Ectodermal cell (in vitro differentiated cells): Measurements from ENCODE around the gene UPF1.

Experiments used
- H3K27ac ChIP-seq: 2 replicates; pipeline ENCODE4 v1.7.0; 2013; ENCODE audit warnings: mild to moderate bottlenecking, low read depth, low read length; ENCODE audit not compliant: insufficient read depth, poor library complexity, severe bottlenecking
- H3K27me3 ChIP-seq: 2 replicates; pipeline ENCODE4 v1.7.0; 2013; ENCODE audit warnings: mild to moderate bottlenecking, low read length; ENCODE audit not compliant: insufficient read depth, control insufficient read depth, poor library complexity, severe bottlenecking
- H3K36me3 ChIP-seq: one replicate; pipeline ENCODE4 v1.7.0; 2013; ENCODE audit warnings: low read length; ENCODE audit not compliant: control insufficient read depth, insufficient read depth
- H3K4me1 ChIP-seq: one replicate; pipeline ENCODE4 v1.7.0; 2013; ENCODE audit warnings: low read length; ENCODE audit not compliant: control insufficient read depth, insufficient read depth
- H3K4me3 ChIP-seq: 2 replicates; pipeline ENCODE4 v1.7.0; 2013; ENCODE audit warnings: low read depth, low read length, control low read depth; ENCODE audit not compliant: insufficient read depth
- H3K9me3 ChIP-seq: 2 replicates; pipeline ENCODE4 v1.7.0; 2013; ENCODE audit warnings: mild to moderate bottlenecking, low read length, moderate library complexity; ENCODE audit not compliant: control insufficient read depth
- WGBS, 2 experiments: methylation state at CpG; one replicate each; pipeline ENCODE4 v1.1.7; 2013; ENCODE audit warnings: missing lambda C conversion rate in 2 of 2; 5-methylcytosine and 5-hydroxymethylcytosine counted together

Gene UPF1

DNA sequence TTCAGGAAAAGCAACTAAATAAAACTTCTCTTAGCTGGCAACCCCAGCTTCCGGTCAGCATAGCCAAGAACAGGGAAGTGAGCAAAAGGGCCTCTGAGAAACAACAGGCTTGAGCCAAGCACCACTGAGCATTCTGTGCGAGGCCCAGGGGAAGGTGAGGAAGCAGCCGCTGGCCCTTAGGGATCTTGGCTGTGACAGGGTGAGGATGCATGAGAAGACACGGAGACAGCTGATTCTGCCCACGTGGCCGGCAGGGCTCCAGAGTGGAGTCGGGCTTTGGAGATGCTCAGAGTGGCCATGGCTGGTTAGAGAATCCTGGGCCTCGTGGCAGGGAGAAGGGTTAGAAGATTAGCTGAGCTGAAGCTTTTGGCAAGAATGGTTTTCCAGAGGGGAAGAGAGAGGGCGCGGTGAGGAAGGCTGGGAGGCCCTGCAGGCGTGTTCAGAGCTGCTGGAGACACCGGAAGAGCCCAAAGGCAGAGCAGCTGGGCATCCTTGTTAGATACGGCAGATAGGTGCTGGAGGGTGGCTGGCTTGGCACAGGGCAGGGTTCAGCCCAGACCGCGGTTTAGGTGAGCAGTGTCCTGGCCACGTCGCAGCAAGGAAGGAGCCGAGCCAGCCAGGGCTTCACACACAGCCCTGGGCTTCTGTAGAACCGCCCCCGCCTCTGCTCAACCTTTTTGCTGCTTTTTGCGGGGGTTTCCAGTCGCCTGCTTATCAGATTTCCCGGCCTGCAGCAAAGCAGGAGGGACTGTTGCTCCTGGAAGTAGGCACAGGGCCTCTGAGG is 17.3 kb downstream of the UPF1 start:
- Histone ChIP-seq H3K36me3 (peaks cover 46% of the 10 kb centered on the region), H3K27me3 (no peaks in the 10 kb centered on the region), H3K9me3 (no peaks in the 10 kb centered on the region), H3K4me3 (no peak overlapping the region), H3K27ac (no peak overlapping the region), H3K4me1 (no peaks in the 10 kb centered on the region)
- WGBS, 2 experiments: 95 to 96% methylated on average over 23 of the region's 23 CpGs

DNA sequence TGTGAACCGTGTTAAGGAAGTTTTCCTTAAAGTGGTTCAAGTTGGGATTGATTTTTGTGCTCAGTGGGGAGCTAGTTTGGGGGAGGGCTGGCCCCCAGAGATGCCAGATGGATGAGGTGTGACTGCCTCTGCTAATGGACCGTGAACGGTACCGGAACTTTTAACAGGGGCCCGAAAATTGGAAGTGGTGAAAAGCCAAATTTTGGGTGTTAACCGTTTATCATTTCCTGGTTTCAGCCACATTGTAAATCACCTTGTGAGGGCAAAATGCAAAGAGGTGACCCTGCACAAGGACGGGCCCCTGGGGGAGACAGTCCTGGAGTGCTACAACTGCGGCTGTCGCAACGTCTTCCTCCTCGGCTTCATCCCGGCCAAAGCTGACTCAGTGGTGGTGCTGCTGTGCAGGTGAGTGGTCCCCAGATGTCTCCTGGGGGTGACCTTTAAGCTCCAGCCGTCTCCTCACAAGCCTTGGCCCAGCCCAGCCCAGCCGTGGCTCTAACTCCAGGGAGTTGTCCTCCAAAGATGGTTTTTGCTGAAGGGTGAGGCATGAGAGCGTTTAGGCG is 18.2 kb downstream of the UPF1 start:
- Histone ChIP-seq H3K9me3 (no peaks in the 10 kb centered on the region), H3K27ac (no peak overlapping the region), H3K4me3 (no peak overlapping the region), H3K36me3 (peaks cover 51% of the 10 kb centered on the region), H3K4me1 (no peaks in the 10 kb centered on the region), H3K27me3 (no peaks in the 10 kb centered on the region)
- WGBS, 2 experiments: 95% methylated on average over 16 of the region's 16 CpGs

DNA sequence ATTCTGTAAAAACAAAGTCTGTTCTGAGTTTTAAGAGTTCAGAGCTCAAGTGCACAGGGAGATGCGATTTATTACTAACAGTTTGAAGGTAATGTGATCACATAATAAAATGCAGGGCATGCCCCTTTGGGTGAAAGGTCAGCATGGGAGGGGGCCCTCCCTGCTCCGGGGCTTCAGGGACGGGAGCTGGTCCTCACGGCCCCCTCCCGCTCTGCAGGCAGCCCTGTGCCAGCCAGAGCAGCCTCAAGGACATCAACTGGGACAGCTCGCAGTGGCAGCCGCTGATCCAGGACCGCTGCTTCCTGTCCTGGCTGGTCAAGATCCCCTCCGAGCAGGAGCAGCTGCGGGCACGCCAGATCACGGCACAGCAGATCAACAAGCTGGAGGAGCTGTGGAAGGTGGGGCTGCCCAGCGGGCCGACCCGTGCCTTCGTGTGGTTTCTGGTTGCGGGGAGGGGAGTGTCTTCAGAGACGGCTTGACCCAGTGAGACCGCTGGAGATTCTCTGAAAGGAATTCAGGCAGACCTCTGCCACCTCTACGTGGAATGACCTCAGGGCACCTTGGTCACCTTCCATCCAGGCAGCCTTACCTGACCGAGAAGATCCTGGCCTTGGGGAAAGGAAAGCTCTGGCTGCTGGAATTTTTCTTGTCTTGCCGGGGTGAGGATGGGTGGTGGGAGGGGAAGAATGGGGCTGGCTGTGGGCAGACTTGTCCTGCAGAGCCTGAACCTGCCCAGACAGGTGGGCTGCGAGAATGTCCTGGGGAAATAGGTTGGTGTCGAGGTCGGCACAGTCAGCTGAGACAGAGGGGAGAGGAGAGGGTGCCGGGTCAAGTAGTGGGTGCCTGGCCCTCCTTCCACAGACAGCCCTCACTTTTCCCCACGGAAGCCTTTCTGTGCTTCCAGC is 19.0 kb downstream of the UPF1 start:
- H3K27ac ChIP-seq: no peak overlapping the region
- no peak overlapping the region for H3K4me3 ChIP-seq
- peaks cover 54% of the 10 kb centered on the region for H3K36me3 ChIP-seq
- H3K27me3 ChIP-seq: no peaks in the 10 kb centered on the region
- H3K9me3 ChIP-seq: no peaks in the 10 kb centered on the region
- 94 to 96% methylated on average over 26 to 27 of the region's 27 CpGs for WGBS, 2 experiments
- H3K4me1 ChIP-seq: no peaks in the 10 kb centered on the region

DNA sequence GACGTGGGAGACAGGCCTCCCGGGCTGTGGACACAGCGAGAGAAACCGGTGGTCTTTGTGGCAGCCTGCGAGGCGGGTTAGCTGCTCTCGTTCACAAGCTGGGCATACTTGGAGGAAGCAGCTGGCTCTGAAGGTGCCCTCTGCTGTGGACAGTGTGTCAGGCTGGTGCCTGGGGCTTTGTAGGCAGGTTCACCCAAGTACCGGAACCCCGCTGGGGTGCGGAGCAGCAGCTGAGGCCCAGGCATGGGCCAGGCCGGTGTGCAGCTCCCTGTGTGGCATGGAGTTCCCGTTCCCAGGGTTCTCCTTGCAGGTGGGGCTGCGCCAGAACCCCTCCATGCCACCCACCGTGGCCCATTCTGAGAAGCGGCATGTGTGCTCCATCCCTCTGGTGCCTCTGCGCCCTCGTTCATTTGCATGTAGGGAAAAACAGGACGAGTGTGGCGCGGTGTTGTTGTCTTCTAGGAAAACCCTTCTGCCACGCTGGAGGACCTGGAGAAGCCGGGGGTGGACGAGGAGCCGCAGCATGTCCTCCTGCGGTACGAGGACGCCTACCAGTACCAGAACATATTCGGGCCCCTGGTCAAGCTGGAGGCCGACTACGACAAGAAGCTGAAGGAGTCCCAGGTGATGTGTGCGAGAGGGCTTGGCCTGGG is 20.0 kb downstream of the UPF1 start:
- no peak overlapping the region for H3K27ac ChIP-seq
- no peaks in the 10 kb centered on the region for H3K4me1 ChIP-seq
- H3K36me3 ChIP-seq: peaks cover 58% of the 10 kb centered on the region
- no peaks in the 10 kb centered on the region for H3K27me3 ChIP-seq
- H3K9me3 ChIP-seq: no peaks in the 10 kb centered on the region
- WGBS, 2 experiments: 95 to 97% methylated on average over 31 of the region's 31 CpGs
- H3K4me3 ChIP-seq: no peak overlapping the region

DNA sequence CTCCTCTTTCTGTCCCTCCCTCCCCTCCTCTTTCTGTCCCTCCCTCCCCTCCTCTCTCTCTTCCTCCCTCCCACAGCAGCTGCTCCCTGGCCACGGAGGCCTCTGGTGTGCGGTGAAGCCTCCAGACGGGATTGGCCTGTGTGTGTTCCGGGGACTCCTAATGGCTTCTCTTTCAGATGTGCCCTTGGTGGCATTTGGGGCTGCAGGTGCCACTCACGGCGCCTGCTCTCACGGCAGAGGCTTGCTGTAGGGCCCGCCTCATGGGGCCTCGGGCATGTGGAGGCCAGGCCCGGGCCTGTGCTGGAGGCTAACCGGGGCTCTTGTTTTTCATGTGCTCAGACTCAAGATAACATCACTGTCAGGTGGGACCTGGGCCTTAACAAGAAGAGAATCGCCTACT is 20.9 kb downstream of the UPF1 start:
- no peak overlapping the region for H3K27ac ChIP-seq
- peaks cover 67% of the 10 kb centered on the region for H3K36me3 ChIP-seq
- 94 to 95% methylated on average over 12 of the region's 12 CpGs for WGBS, 2 experiments
- H3K4me1 ChIP-seq: no peaks in the 10 kb centered on the region
- H3K27me3 ChIP-seq: no peaks in the 10 kb centered on the region
- H3K9me3 ChIP-seq: no peaks in the 10 kb centered on the region
- no peak overlapping the region for H3K4me3 ChIP-seq

DNA sequence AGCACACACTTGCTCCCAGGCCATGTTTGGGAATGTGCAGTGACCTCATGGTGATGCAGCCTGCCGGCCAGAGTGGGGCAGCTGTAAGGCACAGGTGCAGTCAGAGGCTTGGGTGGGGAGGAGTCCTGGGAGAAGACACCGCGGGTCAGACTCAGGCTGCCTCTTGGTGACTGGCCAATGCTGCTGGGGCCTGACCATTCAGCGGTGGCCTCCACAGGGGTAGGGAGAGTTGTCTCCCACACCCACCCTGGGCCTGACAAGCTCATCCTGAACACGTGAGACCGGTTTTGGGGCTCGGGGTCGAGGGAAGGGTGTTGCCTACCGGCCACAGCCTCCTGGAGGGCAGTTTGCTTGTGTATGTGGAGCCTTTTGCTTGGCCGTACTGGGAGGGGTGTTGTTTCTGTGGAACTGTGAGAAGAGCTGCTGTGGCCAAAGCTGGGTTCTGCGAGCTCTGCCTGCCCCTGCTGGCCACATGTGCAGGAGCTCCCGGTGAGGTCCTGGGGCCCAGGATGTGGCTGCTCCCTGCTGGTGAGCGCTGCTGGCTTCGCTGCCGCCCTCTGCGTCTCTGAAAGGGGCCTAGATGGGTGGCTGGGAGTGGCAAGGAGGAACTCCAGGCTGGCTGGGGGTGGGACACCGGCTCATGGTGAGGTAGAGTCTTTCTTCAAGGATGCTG is 22.1 kb downstream of the UPF1 start:
- Histone ChIP-seq H3K36me3 (peaks cover 69% of the 10 kb centered on the region), H3K27me3 (no peaks in the 10 kb centered on the region), H3K9me3 (no peaks in the 10 kb centered on the region), H3K27ac (no peak overlapping the region), H3K4me3 (no peak overlapping the region), H3K4me1 (no peaks in the 10 kb centered on the region)
- 92 to 94% methylated on average over 17 of the region's 17 CpGs for WGBS, 2 experiments

DNA sequence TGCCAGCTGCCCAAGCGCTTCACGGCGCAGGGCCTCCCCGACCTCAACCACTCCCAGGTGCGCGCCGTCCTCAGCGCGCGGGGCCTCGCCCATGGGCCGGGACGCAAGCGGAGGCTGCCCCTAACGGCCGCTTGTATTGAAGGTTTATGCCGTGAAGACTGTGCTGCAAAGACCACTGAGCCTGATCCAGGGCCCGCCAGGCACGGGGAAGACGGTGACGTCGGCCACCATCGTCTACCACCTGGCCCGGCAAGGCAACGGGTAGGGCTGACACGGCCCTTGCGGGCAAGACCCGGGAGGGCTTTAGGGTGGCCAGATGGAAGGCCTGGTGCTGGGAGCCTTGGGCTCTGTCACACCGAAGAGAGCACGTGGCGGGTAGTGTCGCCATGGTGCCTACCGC is 23.2 kb downstream of the UPF1 start:
- 97 to 98% methylated on average over 33 of the region's 33 CpGs for WGBS, 2 experiments
- Histone ChIP-seq H3K9me3 (no peaks in the 10 kb centered on the region), H3K36me3 (peaks cover 72% of the 10 kb centered on the region), H3K27ac (no peak overlapping the region), H3K27me3 (no peaks in the 10 kb centered on the region), H3K4me3 (no peak overlapping the region), H3K4me1 (no peaks in the 10 kb centered on the region)

DNA sequence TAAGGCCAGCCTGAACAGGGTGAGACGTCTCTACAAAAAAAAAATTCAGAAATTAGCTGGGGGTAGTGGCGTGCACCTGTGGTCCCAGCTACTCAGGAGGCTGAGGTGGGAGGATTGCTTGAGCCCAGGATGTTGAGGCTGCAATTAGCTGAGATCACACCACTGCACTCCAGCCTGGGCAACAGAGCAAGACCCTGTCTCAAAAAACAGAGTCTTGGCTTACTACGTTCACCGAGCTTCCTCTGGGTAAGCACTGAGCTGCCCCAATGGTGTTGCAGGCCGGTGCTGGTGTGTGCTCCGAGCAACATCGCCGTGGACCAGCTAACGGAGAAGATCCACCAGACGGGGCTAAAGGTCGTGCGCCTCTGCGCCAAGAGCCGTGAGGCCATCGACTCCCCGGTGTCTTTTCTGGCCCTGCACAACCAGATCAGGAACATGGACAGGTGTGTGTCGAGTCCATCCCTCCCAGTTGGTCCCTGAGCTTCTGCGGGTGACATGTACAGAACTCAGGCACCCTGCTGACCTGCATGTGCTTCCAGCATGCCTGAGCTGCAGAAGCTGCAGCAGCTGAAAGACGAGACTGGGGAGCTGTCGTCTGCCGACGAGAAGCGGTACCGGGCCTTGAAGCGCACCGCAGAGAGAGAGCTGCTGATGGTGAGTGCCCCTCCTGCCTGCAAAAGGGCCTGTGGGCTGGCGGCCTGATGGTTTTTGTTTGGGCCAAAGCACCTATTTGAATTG is 24.1 kb downstream of the UPF1 start:
- Histone ChIP-seq H3K27ac (no peak overlapping the region), H3K36me3 (peaks cover 74% of the 10 kb centered on the region)

DNA sequence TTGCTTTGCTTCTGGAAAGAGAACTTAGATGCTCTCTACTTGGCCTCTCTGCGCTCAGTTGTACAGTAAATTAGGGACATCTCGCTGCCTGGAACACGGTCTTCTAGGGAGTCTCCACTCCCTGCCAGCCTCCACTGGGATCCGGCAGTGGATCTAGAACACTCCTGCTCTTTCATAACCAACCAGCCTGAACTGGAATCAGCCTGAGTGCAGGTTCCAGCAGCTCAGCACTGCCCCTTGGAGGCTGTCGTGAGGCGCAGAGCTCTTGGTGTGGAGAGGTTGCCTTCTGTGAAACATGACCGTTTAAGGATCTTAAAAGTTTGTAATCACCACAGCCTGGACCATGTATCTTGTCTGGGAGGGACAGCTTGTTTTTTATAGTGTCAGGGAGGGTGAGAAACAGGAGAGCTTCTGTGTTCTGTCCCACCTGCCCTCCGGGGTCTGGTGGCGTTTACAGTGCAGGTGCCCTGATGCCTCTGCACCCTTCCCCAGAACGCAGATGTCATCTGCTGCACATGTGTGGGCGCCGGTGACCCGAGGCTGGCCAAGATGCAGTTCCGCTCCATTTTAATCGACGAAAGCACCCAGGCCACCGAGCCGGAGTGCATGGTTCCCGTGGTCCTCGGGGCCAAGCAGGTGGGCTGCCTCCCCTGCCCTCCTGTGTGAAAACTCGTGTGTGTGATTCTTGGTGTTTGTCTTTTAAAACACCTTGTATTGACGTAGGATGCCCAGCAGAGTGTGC is 24.8 kb downstream of the UPF1 start:
- Histone ChIP-seq H3K4me3 (no peak overlapping the region), H3K4me1 (no peaks in the 10 kb centered on the region), H3K36me3 (peaks cover 73% of the 10 kb centered on the region), H3K9me3 (no peaks in the 10 kb centered on the region), H3K27ac (no peak overlapping the region), H3K27me3 (no peaks in the 10 kb centered on the region)
- 95% methylated on average over 22 of the region's 22 CpGs for WGBS, 2 experiments

More for the DNA sequence above, 24.1 kb downstream of the UPF1 start:
- H3K27me3 ChIP-seq: no peaks in the 10 kb centered on the region
- no peaks in the 10 kb centered on the region for H3K4me1 ChIP-seq
- WGBS, 2 experiments: 95% methylated on average over 27 of the region's 27 CpGs
- no peaks in the 10 kb centered on the region for H3K9me3 ChIP-seq
- no peak overlapping the region for H3K4me3 ChIP-seq
